Natural killer cell treated with Interleukin-12 subunit alpha and Interleukin-12 subunit beta and Interleukin-15 and Interleukin-18, amount 100 ng/mL, for 72 hours (primary cell): ENCODE results near the gene CTPS2. TPM values are rescaled to one million over a fixed set of nuclear protein-coding genes. Genes with fewer than 3 reads are reported as not detected.
"Not testable (repeated sequence)": the region's sequence is repeated elsewhere in the genome, so short reads cannot be mapped to it uniquely, and the experiment has no call there.

Experiments
- ATAC-seq, 2 donors: fragments of 150-1000 bp; cut with Tn5 transposase in 1 of 2; sonication (Bioruptor Pico), chemical (Tn5 transposase) in 1 of 2; 2 replicates each; pipeline ENCODE4 v1.10.0; 2021
- DNase-seq: peaks from one replicate; pipeline ENCODE4 v3.0.0; 2022; ENCODE audit warnings: low spot score
- H3K27ac Mint-ChIP-seq, 2 donors: 1 replicate in 1 of 2; 2 replicates in 1 of 2; pipeline ENCODE4 v1.8.0; 2022; ENCODE audit warnings: mixed read lengths in 2 of 2, mild to moderate bottlenecking in 1 of 2, moderate library complexity in 1 of 2
- H3K27me3 Mint-ChIP-seq, 2 donors: 1 replicate in 1 of 2; 2 replicates in 1 of 2; pipeline ENCODE4 v1.8.0; 2022; ENCODE audit warnings: mixed read lengths in 2 of 2
- H3K36me3 Mint-ChIP-seq: one replicate; pipeline ENCODE4 v1.8.0; 2022; ENCODE audit warnings: mixed read lengths
- H3K4me1 Mint-ChIP-seq, 2 donors: 1 replicate in 1 of 2; 2 replicates in 1 of 2; pipeline ENCODE4 v1.8.0; 2022; ENCODE audit warnings: low read depth in 2 of 2, mixed read lengths in 2 of 2, mild to moderate bottlenecking in 1 of 2
- H3K4me3 Mint-ChIP-seq: one replicate; pipeline ENCODE4 v1.8.0; 2022; ENCODE audit warnings: mixed read lengths
- H3K9me3 Mint-ChIP-seq: 2 replicates; pipeline ENCODE4 v1.8.0; 2022; ENCODE audit warnings: mixed read lengths
- total RNA-seq, 2 donors: library from RNA; stranded (reverse); gene quantifications; one replicate each; pipeline ENCODE4 v1.2.3, GENCODE V29; 2022

CTPS2 gene
- total RNA-seq, 2 donors from 2014 or later: 3.8 to 5.8 TPM

DNA sequence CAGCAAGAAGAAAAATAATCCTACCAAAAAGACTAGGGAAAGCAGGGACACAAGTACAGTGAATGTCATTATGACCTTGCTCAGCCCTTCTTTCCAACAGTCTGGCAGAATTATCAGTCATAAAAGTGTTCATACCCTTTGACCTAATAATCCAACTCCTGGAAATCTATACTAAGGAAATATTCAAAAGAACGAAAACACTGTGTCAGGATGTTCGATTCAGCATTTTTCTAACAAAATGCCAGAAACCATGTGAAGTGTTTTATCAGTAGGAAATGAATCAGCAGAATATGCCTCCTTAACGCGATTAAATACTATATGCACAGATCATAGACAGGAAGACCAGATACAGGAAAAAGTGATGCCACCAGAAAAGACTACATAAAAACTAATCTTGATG, 78.7 kb downstream of the CTPS2 start:
- Mint-ChIP-seq H3K4me3 (no peak overlapping the region), H3K9me3 (no peaks in the 10 kb centered on the region), H3K27ac (no peak overlapping the region), H3K27me3 (peaks cover 0 to 6% of the 10 kb centered on the region in 2 donors), H3K36me3 (no peaks in the 10 kb centered on the region), H3K4me1 (no peaks in the 10 kb centered on the region)
- no peak for ATAC-seq
- DNase-seq: no peak

DNA sequence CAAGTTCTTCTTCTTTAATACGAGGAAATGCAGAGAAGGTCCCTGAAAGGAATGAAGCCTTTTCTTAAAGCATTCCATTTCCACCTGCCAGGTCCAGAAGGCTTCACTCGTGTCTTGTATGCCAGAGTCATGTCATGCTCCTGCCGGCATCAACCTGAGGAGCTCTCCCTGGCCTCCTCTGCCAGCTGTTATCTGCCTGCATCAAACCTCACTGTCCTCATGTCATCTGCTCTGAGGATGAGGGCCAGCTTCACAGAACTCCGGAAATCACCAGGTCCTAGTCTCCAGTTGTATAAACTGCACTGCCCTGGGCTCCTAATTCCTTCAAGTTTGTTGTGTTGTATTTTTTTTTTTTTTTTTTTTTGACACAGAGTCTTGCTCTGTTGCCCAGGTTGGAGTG, 82.6 kb downstream of the CTPS2 start:
- H3K27me3 Mint-ChIP-seq: peaks cover 0 to 9% of the 10 kb centered on the region in 2 donors
- H3K4me1 Mint-ChIP-seq: no peaks in the 10 kb centered on the region
- DNase-seq: no peak
- no peak for ATAC-seq
- no peak overlapping the region for H3K4me3 Mint-ChIP-seq
- no peaks in the 10 kb centered on the region for H3K36me3 Mint-ChIP-seq
- H3K9me3 Mint-ChIP-seq: no peaks in the 10 kb centered on the region
- H3K27ac Mint-ChIP-seq: no peak overlapping the region

DNA sequence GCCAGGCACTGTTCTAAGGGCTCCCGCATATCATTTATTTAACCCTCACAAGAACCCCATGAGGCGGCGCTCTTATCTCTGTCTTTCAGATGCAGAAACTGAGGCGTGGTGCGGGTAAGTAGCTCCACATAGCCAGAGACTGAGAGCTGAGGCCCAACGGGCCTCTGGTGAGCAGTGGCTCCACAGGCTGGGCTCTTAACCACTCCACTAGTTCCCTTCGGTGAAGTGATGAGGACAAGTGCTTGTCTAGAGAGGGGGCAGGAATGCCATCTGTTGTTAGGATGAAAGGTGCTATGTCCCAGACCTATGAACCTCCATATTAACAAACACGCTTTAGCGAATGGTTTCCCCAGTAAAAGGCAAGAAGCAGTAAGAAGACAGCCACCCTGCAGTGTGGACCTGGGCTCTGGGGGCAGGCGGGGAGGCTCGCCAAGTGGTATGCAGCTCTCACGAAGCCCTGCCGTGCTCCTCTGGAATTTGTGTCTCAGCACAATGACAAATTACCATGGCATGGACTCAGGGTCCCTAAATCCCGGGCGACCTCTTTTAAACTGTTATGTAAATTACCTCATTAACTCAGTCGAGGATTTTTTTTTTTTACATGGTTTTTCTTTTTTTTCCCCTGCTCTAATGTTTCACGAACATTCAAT, 83.4 kb downstream of the CTPS2 start:
- no peaks in the 10 kb centered on the region for H3K4me1 Mint-ChIP-seq
- DNase-seq: no peak
- no peaks in the 10 kb centered on the region for H3K9me3 Mint-ChIP-seq
- no peaks in the 10 kb centered on the region for H3K36me3 Mint-ChIP-seq
- H3K4me3 Mint-ChIP-seq: no peak overlapping the region
- H3K27me3 Mint-ChIP-seq: peaks cover 0 to 9% of the 10 kb centered on the region in 2 donors
- H3K27ac Mint-ChIP-seq: no peak overlapping the region
- ATAC-seq: no peak

DNA sequence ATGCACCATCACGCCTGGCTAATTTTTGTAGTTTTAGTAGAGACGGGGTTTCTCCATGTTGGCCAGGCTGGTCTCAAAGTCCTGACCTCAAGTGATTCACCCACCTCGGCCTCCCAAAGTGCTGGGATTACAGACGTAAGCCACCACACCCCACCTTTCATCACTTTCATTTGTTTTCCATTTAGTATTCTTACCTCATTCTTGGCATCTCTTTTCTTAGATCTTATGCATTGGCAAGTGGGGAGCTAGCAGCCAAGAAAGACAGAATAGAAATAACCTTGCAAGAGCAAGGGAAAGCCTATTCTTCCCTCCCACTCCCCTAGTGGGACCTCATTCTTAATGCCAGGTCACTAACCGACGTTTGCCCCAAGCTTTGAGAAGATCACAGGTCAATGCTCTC, 84.0 kb downstream of the CTPS2 start:
- not testable (repeated sequence) for H3K4me3 Mint-ChIP-seq, H3K4me1 Mint-ChIP-seq, H3K27me3 Mint-ChIP-seq, H3K27ac Mint-ChIP-seq, ATAC-seq, DNase-seq, H3K9me3 Mint-ChIP-seq, H3K36me3 Mint-ChIP-seq

DNA sequence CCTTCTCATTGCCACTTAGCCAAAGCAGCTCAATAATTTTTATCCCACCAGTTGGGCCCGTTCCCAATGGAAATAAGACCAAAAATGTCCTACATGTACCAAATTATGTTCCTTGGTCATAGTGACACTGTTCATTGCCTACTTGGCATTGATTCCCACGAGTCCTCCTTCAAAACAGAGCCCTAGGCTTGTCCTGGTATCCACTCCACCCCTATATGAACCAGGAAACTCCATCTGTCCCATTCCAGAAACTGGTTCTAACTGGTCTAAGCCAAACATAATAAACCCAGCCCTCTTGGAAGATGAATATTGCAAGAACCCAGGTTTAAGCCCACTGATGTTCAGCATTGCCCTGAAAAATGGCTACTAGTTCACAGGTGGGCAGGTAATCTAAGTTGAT, 93.4 kb downstream of the CTPS2 start:
- no peaks in the 10 kb centered on the region for H3K9me3 Mint-ChIP-seq
- H3K27me3 Mint-ChIP-seq: no peaks in the 10 kb centered on the region
- H3K36me3 Mint-ChIP-seq: peaks cover 5% of the 10 kb centered on the region
- ATAC-seq (no peak), DNase-seq (no peak)
- H3K4me3 Mint-ChIP-seq: no peak overlapping the region
- H3K27ac Mint-ChIP-seq: no peak overlapping the region
- no peaks in the 10 kb centered on the region for H3K4me1 Mint-ChIP-seq

DNA sequence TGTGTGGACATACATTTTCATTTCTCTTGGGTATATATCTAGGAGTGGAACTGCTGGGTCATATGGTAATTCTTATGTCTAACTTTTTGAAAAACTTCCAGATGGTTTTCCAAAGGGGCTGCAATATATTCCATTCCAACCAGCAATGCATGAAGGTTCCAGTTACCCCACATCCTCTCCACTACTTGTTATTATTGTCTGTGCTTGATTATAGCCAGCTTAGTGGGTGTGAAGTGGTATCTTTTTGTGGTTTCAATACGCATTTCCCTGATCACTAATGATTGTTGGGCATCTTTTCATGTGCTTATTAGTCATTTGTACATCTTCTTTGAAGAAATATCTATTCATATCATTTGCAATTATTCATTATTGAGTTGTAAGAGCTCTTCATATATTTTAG, 94.0 kb downstream of the CTPS2 start:
- ATAC-seq: no peak
- Mint-ChIP-seq H3K27me3 (no peaks in the 10 kb centered on the region), H3K36me3 (peaks cover 5% of the 10 kb centered on the region), H3K4me1 (no peaks in the 10 kb centered on the region), H3K4me3 (no peak overlapping the region), H3K9me3 (no peaks in the 10 kb centered on the region), H3K27ac (no peak overlapping the region)
- no peak for DNase-seq

DNA sequence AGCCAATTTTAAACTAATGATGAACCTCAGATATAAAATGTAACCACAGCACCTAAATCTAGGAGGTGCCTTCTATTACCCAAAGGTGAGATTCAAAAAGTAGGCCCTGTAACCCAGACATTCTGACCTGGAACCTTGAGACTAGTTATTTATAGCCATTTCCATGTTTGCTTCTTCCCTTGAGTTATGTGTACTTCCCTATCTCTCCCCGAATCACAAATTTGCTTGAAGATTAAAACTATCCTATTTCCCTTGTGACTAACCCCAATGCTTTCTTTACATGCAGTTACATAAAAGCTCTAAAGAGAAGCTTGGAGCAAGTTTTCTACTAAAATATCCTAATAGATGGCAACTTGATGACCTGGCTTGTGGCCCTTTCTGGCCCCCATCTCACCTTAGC, 95.1 kb downstream of the CTPS2 start:
- no peak for ATAC-seq
- no peaks in the 10 kb centered on the region for H3K9me3 Mint-ChIP-seq
- DNase-seq: no peak
- H3K36me3 Mint-ChIP-seq: peaks cover 10% of the 10 kb centered on the region
- H3K27ac Mint-ChIP-seq: no peak overlapping the region
- H3K27me3 Mint-ChIP-seq: peaks cover 0 to 3% of the 10 kb centered on the region in 2 donors
- no peaks in the 10 kb centered on the region for H3K4me1 Mint-ChIP-seq
- H3K4me3 Mint-ChIP-seq: no peak overlapping the region

DNA sequence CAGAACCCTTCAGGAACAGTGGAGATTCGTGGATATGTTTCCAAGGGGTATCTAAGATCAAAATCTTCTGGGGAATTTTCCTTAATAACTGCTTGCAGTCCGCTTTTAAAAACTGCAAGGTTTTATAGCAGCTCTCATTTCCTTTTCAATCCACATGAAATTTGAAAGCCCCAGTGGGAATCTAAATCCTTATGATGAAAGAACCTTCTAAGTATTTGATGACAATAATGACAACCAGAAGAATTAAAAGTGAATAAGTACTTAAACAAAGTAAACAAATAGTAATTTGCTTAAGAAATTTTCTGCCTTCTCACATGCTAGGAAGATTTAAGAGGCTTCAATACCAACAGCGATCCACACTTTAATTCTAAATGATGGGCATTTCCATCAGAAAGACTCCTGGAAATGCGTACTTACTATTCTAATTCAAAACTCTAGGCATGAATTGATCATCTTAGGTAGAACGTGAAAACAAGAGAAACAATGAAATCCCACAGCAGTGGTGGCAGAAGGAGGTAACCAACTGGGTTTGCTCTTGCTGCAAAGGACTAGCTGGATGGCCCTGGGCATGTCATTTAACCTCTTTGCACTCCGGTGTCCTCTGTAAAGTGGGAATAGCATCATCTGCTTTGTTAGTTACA, 100.1 kb downstream of the CTPS2 start:
- H3K9me3 Mint-ChIP-seq: peaks cover 2% of the 10 kb centered on the region
- DNase-seq: no peak
- peaks cover 5% of the 10 kb centered on the region for H3K36me3 Mint-ChIP-seq
- H3K4me3 Mint-ChIP-seq: no peak overlapping the region
- H3K4me1 Mint-ChIP-seq: no peaks in the 10 kb centered on the region
- peaks cover 0 to 3% of the 10 kb centered on the region in 2 donors for H3K27me3 Mint-ChIP-seq
- no peak for ATAC-seq
- no peak overlapping the region for H3K27ac Mint-ChIP-seq

DNA sequence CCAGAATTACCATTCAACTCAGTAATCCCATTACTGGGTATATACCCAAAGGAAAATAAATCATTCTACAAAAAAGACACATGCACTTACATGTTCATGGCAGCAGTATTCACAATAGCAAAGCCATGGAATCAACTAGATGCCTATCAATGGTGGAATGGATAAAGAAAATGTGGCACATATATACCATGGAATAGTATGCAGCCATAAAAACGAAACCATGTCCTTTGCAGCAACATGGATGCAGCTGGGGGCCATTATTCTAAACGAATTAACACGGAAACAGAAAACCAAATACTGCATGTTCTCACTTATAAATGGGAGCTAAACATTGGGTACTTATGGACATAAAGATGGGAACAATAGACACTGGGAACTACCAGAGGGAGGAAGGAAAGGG, 101.8 kb downstream of the CTPS2 start:
- H3K27ac Mint-ChIP-seq, H3K36me3 Mint-ChIP-seq, H3K27me3 Mint-ChIP-seq, ATAC-seq, H3K4me3 Mint-ChIP-seq, H3K4me1 Mint-ChIP-seq, DNase-seq, H3K9me3 Mint-ChIP-seq: not testable (repeated sequence)

DNA sequence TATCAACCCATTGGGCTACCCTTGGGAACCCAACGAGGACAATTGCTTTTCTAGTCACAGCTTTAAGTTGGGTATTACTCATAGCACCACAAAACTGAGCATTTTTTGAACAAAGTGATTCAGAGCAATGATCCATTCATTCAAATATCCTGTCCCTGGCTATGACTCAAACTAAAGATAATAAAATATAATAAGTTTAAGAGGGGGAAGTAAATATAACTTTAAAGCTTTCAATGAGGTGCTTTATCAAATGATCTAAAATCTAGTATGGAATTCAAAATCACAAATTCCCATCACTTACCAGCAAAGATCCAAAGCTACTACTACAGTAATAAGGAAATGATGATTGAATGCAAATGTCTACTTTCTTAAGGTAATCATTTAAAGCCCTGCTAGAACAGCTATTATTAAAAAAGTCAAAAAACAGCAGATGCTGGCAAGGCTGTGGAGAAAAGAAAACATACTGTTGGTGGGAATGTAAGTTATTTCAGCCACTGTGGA, 102.3 kb downstream of the CTPS2 start:
- peaks cover 2% of the 10 kb centered on the region for H3K9me3 Mint-ChIP-seq

DNA sequence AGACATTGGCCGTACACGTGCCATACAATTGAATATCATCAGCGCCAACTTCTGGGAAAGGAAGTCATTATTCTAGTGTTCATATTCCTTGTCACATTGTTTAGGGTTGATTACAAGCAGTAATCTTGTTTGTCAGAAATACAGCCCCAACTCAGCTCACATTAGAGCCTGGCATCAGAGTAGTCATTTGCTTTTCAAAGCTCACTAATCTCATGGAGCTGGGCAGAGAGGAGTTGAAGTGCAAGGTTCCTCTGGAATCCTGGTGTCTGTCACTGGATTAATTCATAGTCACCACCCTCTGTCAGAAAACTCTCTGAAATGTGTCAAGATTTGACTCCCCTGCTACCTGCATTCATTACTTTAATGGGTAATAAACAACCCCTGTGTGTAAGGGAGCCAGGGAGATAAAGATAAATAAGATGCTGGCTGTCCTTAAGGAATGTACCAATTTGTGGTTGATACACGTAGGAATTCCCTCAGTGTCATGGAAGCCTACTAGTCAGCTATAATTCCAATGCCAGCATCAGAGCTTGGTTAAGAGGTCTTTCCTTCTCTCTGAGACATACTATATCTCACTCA, 106.2 kb downstream of the CTPS2 start:
- no peaks in the 10 kb centered on the region for H3K27me3 Mint-ChIP-seq
- ATAC-seq (no peak), DNase-seq (no peak)
- no peaks in the 10 kb centered on the region for H3K4me1 Mint-ChIP-seq
- peaks cover 2% of the 10 kb centered on the region for H3K9me3 Mint-ChIP-seq
- H3K4me3 Mint-ChIP-seq: no peak overlapping the region
- no peaks in the 10 kb centered on the region for H3K36me3 Mint-ChIP-seq
- no peak overlapping the region for H3K27ac Mint-ChIP-seq

More for the DNA sequence above, 102.3 kb downstream of the CTPS2 start:
- no peak for DNase-seq
- Mint-ChIP-seq H3K4me1 (no peaks in the 10 kb centered on the region), H3K27me3 (peaks cover 0 to 3% of the 10 kb centered on the region in 2 donors), H3K27ac (no peak overlapping the region), H3K4me3 (no peak overlapping the region), H3K36me3 (peaks cover 5% of the 10 kb centered on the region)
- ATAC-seq: no peak

DNA sequence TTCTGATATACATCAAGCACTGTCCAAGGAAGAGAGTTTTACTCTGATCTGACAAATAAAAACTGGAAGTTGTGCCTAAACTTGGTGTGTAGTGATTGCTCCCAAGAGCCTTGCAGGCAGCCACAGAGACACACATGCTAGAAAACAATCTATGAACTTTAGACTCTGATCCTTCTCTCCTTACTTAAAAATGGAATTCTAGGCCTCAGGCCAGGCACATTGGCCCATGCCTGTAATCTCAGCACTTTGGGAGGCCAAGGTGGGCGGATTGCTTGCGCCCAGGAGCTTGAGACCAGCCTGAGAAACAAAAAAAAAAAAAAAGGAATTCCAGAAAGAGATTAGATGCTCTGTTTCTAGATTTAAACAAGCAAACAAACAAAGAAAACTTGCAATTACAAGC, 108.1 kb downstream of the CTPS2 start:
- DNase-seq (no peak), ATAC-seq (no peak)
- no peak overlapping the region for H3K4me3 Mint-ChIP-seq
- H3K9me3 Mint-ChIP-seq: no peaks in the 10 kb centered on the region
- H3K27me3 Mint-ChIP-seq: no peaks in the 10 kb centered on the region
- H3K36me3 Mint-ChIP-seq: no peaks in the 10 kb centered on the region
- no peaks in the 10 kb centered on the region for H3K4me1 Mint-ChIP-seq
- H3K27ac Mint-ChIP-seq: no peak overlapping the region

DNA sequence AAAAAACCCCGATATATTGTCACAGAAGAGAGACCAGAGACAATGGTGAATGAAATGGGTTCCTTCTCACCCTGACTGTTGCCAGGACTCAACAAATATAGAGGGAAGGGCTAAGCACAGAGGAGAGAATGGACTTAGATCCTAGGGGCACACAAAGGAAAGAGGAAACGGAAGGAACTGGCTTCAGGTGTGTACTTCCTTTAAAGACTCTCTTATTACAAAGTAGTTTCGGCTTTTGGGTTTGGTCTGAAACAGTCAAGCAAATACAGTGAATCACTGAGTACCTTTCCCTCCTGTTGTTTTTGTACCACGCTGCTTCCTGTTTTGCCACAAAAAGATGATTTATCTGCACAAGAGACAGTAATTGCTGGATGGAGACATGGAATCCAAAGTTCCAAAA, 108.6 kb downstream of the CTPS2 start:
- no peaks in the 10 kb centered on the region for H3K36me3 Mint-ChIP-seq
- DNase-seq (no peak), ATAC-seq (no peak)
- no peaks in the 10 kb centered on the region for H3K9me3 Mint-ChIP-seq
- no peak overlapping the region for H3K27ac Mint-ChIP-seq
- no peaks in the 10 kb centered on the region for H3K4me1 Mint-ChIP-seq
- no peak overlapping the region for H3K4me3 Mint-ChIP-seq
- H3K27me3 Mint-ChIP-seq: no peaks in the 10 kb centered on the region

DNA sequence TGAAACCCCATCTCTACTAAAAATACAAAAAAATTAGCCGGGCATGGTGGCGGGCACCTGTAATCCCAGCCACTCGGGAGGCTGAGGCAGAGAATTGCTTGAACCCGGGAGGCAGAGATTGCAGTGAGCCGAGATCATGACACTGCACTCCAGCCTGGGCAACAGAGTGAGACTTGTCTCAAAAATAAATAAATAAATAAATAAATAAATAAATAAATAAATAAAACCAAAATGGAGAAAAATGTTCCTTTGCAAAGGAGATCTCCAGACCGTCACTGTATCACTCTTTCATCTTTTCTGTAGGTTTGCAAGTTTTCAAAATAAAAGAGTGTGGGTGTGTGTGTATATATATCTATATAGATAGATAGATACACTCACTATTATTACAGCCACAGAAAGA, 109.2 kb downstream of the CTPS2 start:
- DNase-seq, ATAC-seq, H3K27me3 Mint-ChIP-seq, H3K36me3 Mint-ChIP-seq, H3K4me3 Mint-ChIP-seq, H3K27ac Mint-ChIP-seq, H3K9me3 Mint-ChIP-seq, H3K4me1 Mint-ChIP-seq: not testable (repeated sequence)
